GM21723 (cell line): ENCODE measurements around the gene CXCL9.
A peak's percentile ranks its signal among the peaks of the same experiment; 100 is the strongest.
"Not testable (repeated sequence)": the region's sequence is repeated elsewhere in the genome, so short reads cannot be mapped to it uniquely, and the experiment has no call there.

Experiments
- ATAC-seq: cut with Tn5 transposase; IDR thresholded peaks from one replicate; pipeline ENCODE4 v1.9.1; 2021; ENCODE audit warnings: mild to moderate bottlenecking, moderate library complexity; ENCODE audit not compliant: unreplicated experiment

Gene CXCL9

GRCh38 chr4:76012388-76012801 is 5.1 kb upstream of the CXCL9 start:
- no peak for ATAC-seq

- peak; percentile 75 for ATAC-seq
Observed at GRCh38 chr4:76011700-76012387, 4.5 kb upstream of the CXCL9 start.

- ATAC-seq: no peak
Observed at GRCh38 chr4:76011018-76011670, 3.8 kb upstream of the CXCL9 start.

GRCh38 chr4:76010576-76010975 is 3.3 kb upstream of the CXCL9 start:
- ATAC-seq: no peak

GRCh38 chr4:76009311-76009710 is 2.0 kb upstream of the CXCL9 start:
- ATAC-seq: no peak

GRCh38 chr4:76003620-76004019 is 3.7 kb downstream of the CXCL9 start:
- ATAC-seq: no peak

- no peak for ATAC-seq
Observed at GRCh38 chr4:76003035-76003434, 4.3 kb downstream of the CXCL9 start.

- ATAC-seq: no peak
Observed at GRCh38 chr4:76002176-76002575, 5.1 kb downstream of the CXCL9 start.

GRCh38 chr4:76001700-76002099 is 5.6 kb downstream of the CXCL9 start:
- ATAC-seq: no peak

GRCh38 chr4:76000279-76000678 is 7.0 kb downstream of the CXCL9 start:
- no peak for ATAC-seq

- ATAC-seq: not testable (repeated sequence)
Observed at GRCh38 chr4:75998525-75999147, 8.7 kb downstream of the CXCL9 start.

GRCh38 chr4:75997946-75998345 is 9.4 kb downstream of the CXCL9 start:
- no peak for ATAC-seq

GRCh38 chr4:75997081-75997480 is 10.2 kb downstream of the CXCL9 start:
- no peak for ATAC-seq

- ATAC-seq: no peak
Observed at GRCh38 chr4:75995727-75996126, 11.6 kb downstream of the CXCL9 start.

GRCh38 chr4:75992462-75992861 is 14.8 kb downstream of the CXCL9 start:
- no peak for ATAC-seq

- no peak for ATAC-seq
Observed at GRCh38 chr4:75989846-75990528, 17.3 kb downstream of the CXCL9 start.

GRCh38 chr4:75985116-75985515 is 22.2 kb downstream of the CXCL9 start:
- ATAC-seq: no peak

- ATAC-seq: no peak
Observed at GRCh38 chr4:75980576-75980975, 26.7 kb downstream of the CXCL9 start.

- ATAC-seq: no peak
Observed at GRCh38 chr4:75976177-75976576, 31.1 kb downstream of the CXCL9 start.

GRCh38 chr4:75973766-75974165 is 33.5 kb downstream of the CXCL9 start:
- no peak for ATAC-seq

- no peak for ATAC-seq
Observed at GRCh38 chr4:75968084-75968483, 39.2 kb downstream of the CXCL9 start.

GRCh38 chr4:75963558-75963957 is 43.8 kb downstream of the CXCL9 start:
- no peak for ATAC-seq
